HG03095 (cell line): ENCODE data around the gene ADAMTSL4.
"Not testable (repeated sequence)": the region's sequence is repeated elsewhere in the genome, so short reads cannot be mapped to it uniquely, and the experiment has no call there.

ENCODE experiments used
- ATAC-seq: cut with Tn5 transposase; IDR thresholded peaks from one replicate; pipeline ENCODE4 v1.9.1; 2021; ENCODE audit warnings: moderate library complexity; ENCODE audit not compliant: unreplicated experiment

ADAMTSL4 gene

DNA sequence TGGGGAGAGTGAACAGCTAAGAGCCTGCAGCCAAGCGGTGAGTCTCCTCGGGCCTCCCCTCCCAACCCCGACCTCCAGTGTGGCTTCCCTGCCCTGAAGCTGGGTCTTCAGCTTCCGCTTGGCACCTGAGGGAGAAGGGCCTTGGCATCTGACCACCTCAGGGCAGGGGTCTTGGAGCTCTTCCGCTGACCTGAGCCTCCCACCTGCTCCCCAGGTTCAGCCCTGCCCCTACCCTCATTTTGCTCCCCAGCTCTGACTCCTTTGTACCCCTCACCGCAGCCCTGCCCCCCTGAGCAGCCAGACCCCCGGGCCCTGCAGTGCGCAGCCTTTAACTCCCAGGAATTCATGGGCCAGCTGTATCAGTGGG lies 4.9 kb downstream of the ADAMTSL4 start:
- ATAC-seq: no peak

DNA sequence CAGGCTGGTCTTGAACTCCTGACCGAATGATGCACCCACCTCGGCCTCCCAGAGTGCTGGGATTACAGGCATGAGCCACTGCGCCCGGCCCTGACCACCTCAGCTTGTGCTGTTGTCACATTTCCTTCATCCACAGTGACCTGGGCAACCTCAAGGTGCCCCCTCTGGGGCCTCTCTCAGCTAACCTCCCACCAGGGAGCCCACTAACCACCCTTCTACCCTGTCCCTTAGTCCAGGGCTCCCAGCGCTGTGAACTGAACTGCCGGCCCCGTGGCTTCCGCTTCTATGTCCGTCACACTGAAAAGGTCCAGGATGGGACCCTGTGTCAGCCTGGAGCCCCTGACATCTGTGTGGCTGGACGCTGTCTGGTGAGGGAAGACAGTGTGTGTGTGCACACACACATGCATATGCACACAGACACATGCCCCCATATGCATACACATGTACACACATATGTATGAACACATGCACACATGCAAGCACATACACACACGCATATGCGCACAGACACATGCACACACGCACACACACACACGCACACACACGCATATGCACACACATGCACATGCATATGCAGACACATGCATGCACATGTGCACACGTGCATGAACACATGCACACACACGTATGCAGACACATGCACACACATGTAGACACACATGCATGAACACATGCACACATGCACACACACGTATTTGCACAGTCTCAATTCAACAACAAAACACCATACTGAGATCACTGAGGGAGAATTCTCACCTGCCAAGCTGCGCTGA lies 6.2 kb downstream of the ADAMTSL4 start:
- no peak for ATAC-seq

- no peak for ATAC-seq
These were observed 7.0 kb downstream of the ADAMTSL4 start for GRCh38 chr1:150555971-150556865.

- ATAC-seq: no peak
These were observed 7.9 kb downstream of the ADAMTSL4 start for GRCh38 chr1:150557065-150557600.

- ATAC-seq: no peak
These were observed 8.6 kb downstream of the ADAMTSL4 start for GRCh38 chr1:150557813-150558212.

- no peak for ATAC-seq
These were observed 9.1 kb downstream of the ADAMTSL4 start for GRCh38 chr1:150558303-150558704.

DNA sequence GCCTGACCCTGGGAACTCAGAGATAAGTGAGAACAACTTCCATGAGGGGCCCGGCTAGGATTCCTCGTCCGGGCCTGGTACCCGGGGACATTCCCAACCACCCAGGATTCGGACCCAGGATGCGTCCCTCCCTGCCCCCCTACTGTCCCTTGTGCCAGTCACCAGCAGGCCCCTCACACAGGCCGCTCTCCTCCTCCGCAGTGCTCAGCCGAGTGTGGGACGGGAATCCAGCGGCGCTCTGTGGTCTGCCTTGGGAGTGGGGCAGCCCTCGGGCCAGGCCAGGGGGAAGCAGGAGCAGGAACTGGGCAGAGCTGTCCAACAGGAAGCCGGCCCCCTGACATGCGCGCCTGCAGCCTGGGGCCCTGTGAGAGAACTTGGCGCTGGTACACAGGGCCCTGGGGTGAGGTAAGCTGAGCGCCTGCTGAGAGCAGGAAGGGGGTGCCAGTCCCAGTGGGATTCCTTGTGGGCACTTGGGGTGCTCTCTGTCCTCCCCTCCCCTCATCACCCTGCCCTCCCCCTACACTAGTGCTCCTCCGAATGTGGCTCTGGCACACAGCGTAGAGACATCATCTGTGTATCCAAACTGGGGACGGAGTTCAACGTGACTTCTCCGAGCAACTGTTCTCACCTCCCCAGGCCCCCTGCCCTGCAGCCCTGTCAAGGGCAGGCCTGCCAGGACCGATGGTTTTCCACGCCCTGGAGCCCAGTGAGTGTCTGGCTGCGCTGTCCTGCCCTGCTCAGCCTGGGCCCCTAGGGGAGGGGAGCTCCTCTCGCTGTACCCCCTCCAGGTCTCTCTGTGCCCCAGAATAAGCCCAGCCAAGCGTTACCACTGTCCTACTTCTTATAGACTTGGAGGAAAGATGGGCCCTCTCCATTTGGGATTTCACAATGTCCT lies 9.8 kb downstream of the ADAMTSL4 start:
- ATAC-seq: no peak

GRCh38 chr1:150559656-150560010 lies 10.4 kb downstream of the ADAMTSL4 start:
- no peak for ATAC-seq

DNA sequence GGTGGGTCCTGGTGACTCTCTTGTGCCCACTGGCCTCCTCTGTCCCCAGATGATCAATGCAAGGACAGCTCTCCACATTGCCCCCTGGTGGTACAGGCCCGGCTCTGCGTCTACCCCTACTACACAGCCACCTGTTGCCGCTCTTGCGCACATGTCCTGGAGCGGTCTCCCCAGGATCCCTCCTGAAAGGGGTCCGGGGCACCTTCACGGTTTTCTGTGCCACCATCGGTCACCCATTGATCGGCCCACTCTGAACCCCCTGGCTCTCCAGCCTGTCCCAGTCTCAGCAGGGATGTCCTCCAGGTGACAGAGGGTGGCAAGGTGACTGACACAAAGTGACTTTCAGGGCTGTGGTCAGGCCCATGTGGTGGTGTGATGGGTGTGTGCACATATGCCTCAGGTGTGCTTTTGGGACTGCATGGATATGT lies 10.8 kb downstream of the ADAMTSL4 start:
- no peak for ATAC-seq

DNA sequence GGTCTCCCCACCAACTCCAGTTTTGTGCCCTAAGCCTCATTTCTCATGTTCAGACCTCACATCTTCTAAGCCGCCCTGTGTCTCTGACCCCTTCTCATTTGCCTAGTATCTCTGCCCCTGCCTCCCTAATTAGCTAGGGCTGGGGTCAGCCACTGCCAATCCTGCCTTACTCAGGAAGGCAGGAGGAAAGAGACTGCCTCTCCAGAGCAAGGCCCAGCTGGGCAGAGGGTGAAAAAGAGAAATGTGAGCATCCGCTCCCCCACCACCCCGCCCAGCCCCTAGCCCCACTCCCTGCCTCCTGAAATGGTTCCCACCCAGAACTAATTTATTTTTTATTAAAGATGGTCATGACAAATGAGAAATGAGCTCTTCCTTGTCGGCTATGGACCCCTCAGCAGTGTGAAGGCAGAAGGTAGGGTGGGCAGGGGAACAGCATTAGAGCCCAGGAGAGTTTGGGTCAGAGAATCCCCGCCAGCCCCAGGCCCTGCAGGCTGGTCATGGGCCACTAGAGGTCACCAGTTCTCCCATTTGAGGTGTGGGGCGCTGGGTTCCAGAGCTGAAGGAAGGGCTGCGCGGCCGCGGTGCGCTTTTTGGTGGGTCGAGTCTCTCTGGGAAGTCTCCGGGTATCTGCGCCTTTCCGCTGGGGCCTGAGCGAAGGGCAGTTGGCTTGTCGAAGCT lies 11.5 kb downstream of the ADAMTSL4 start:
- no peak for ATAC-seq

GRCh38 chr1:150561254-150561973 lies 12.2 kb downstream of the ADAMTSL4 start:
- no peak for ATAC-seq

- ATAC-seq: peak; percentile 39
These were observed 12.8 kb downstream of the ADAMTSL4 start for GRCh38 chr1:150561974-150562445.

DNA sequence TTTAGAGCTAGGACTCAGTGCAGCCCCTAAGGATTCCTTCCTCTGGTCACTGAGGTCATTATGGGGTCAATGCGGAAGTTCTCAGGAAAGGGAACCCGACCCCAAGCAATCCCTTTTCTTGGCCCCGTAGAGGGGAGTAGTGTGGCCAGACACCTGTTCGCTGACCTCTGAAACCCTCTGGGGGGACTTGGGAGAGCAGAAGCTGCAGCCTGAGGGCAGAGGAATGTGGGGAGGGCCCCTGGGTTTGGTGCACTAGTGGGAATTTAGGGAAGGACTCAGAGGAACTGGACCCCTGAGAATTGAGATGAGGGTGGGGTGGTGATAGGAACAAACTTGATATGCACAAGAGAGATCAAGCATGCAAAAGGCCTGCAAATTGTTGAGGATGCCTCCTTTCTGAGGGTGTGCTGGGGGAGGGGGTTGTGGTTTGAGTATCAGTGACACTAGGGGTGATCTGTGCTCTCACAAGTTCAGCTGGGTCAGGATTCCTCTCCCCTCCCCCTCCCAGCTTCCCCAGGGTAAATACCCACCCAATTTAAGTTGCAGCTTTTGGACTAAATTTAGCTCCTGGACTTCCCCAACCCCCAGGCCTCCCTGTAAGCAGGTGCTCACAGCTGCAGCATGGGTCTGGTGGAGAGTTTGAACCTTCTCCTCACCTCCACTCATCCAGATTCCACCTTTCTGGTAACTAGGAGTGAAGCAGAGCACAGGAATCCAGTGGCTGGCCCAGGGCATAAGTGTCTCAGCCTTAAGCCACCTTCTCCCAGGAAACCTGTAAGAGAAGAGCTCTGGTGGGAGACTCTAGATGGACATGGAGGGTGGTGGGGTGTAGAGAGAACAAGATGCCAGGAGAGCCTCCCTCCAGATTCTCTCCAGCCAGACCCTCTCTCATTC lies 13.5 kb downstream of the ADAMTSL4 start:
- peak; percentile 34 for ATAC-seq

DNA sequence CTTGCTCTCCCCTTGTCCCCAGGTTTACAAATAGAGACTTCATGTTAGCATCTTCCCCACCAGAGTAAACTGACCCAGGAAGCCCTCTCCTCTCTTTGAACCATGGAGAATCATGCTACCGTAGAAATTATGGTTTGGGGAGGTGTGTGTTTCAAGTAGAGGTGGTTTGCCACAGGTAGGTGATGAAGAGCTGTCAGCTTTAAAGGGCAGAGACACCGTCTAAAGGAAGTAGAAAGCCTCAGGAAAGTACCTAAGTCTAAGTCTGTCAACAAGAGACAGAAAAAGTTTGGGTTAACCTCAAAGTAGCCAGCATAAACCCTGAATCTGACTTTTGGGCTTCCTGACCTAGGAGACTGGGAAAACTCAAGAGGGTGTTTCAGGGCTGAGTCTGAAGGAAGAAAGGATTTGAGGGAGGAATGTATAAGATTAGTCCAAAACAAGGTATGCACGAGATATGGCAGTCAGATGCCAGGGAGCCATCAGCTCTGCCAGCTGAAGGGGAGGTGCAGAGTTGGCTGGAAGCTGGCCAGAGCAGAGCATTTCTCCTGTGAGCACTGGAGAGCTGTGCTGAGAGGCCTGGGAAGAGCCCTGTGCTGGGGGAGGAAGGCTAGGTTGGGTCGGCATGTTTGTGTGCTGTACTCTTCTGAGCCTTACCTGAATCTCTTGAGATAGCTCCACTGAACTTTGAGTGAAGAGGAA lies 14.3 kb downstream of the ADAMTSL4 start:
- no peak for ATAC-seq

- ATAC-seq: no peak
These were observed 15.1 kb downstream of the ADAMTSL4 start for GRCh38 chr1:150564051-150564991.

DNA sequence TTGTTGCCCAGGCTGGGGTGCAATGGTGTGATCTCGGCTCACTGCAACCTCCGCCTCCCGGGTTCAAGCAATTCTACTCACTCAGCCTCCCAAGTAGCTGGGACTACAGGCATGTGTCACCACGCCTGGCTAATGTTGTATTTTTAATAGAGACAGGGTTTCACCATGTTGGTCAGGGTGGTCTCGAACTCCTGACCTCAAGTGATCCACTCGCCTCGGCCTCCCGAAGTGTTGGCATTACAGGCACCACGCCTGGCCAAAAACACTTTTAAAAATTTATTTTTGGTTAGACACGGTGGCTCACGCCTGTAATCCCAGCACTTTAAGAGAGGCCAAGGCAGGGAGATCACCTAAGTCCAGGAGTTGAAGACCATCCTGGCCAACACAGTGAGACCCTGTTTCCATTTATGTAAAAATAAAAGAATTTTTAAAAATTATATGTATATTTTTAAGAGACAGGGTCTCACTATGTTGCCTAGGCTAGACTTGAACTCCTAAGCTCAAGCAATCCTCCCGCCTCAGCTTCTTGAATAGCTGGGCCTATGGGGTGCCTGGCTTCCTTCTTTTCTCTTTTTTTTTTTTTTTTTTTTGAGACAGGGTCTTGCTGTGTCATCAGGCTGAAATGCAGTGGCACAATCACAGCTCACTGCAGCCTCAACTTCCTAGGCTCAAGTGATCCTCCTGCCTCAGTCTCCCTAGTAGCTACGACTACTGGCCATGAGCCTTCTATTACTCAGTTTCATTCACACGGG lies 16.2 kb downstream of the ADAMTSL4 start:
- ATAC-seq: not testable (repeated sequence)
